Nephron progenitor cell (in vitro differentiated cells): Measurements from ENCODE around the gene ANKRD44.
A peak's percentile ranks its signal among the peaks of the same experiment; 100 is the strongest.

ENCODE experiments used
- DNase-seq: peaks from one replicate; pipeline ENCODE4 v3.0.0; 2021
- H3K27ac Mint-ChIP-seq: 2 replicates; pipeline ENCODE4 v1.8.0; 2021; ENCODE audit warnings: mild to moderate bottlenecking, moderate library complexity, mixed read lengths
- H3K27me3 Mint-ChIP-seq: 2 replicates; pipeline ENCODE4 v1.8.0; 2021; ENCODE audit warnings: mild to moderate bottlenecking, low read depth, mixed read lengths; ENCODE audit not compliant: poor library complexity
- H3K36me3 Mint-ChIP-seq: 2 replicates; pipeline ENCODE4 v1.8.0; 2021; ENCODE audit warnings: low read depth, mixed read lengths
- H3K4me1 Mint-ChIP-seq: 2 replicates; pipeline ENCODE4 v1.8.0; 2021; ENCODE audit warnings: mixed read lengths
- H3K4me3 Mint-ChIP-seq: 2 replicates; pipeline ENCODE4 v1.8.0; 2021; ENCODE audit warnings: mild to moderate bottlenecking, moderate library complexity, mixed read lengths
- H3K9me3 Mint-ChIP-seq: 2 replicates; pipeline ENCODE4 v1.8.0; 2021; ENCODE audit warnings: mild to moderate bottlenecking, moderate library complexity, mixed read lengths
- CTCF ChIP-seq: fragments of 200-600 bp; sonication (generic); IDR thresholded peaks from 2 replicates; pipeline ENCODE4 v1.5.0; 2021; ENCODE audit warnings: antibody characterized with exemption

The ANKRD44 gene

GRCh38 chr2:196962325-196962724 is 348.3 kb downstream of the ANKRD44 start:
- TF ChIP-seq CTCF, result no peak
- no peak for DNase-seq
- no peak overlapping the region for H3K4me3 Mint-ChIP-seq
- H3K4me1 Mint-ChIP-seq, result peaks cover 18% of the 10 kb centered on the region
- H3K36me3 Mint-ChIP-seq, result peaks cover 2% of the 10 kb centered on the region
- peaks cover 2% of the 10 kb centered on the region for H3K9me3 Mint-ChIP-seq
- H3K27me3 Mint-ChIP-seq, result peaks cover 6% of the 10 kb centered on the region
- H3K27ac Mint-ChIP-seq, result no peak overlapping the region

- no peak for TF ChIP-seq CTCF
- Mint-ChIP-seq H3K36me3 (no peaks in the 10 kb centered on the region), H3K27me3 (peaks cover 6% of the 10 kb centered on the region), H3K4me1 (peaks cover 14% of the 10 kb centered on the region), H3K27ac (no peak overlapping the region), H3K9me3 (no peaks in the 10 kb centered on the region), H3K4me3 (no peak overlapping the region)
- no peak for DNase-seq
Observed at GRCh38 chr2:196961889-196962288, 348.7 kb downstream of the ANKRD44 start.

- Mint-ChIP-seq H3K4me3 (no peak overlapping the region), H3K27ac (peak overlapping the region; percentile 16), H3K4me1 (no peaks in the 10 kb centered on the region), H3K9me3 (no peaks in the 10 kb centered on the region), H3K27me3 (peaks cover 6% of the 10 kb centered on the region), H3K36me3 (no peaks in the 10 kb centered on the region)
- TF ChIP-seq CTCF, result no peak
- DNase-seq, result no peak
Observed at GRCh38 chr2:196959734-196960338, 350.7 kb downstream of the ANKRD44 start.

GRCh38 chr2:196959281-196959680 is 351.3 kb downstream of the ANKRD44 start:
- TF ChIP-seq CTCF, result no peak
- H3K4me3 Mint-ChIP-seq, result no peak overlapping the region
- H3K27me3 Mint-ChIP-seq, result peaks cover 6% of the 10 kb centered on the region
- no peaks in the 10 kb centered on the region for H3K36me3 Mint-ChIP-seq
- no peaks in the 10 kb centered on the region for H3K4me1 Mint-ChIP-seq
- H3K9me3 Mint-ChIP-seq, result no peaks in the 10 kb centered on the region
- no peak for DNase-seq
- peak overlapping the region; percentile 16 for H3K27ac Mint-ChIP-seq

- H3K36me3 Mint-ChIP-seq, result no peaks in the 10 kb centered on the region
- H3K4me3 Mint-ChIP-seq, result no peak overlapping the region
- no peaks in the 10 kb centered on the region for H3K4me1 Mint-ChIP-seq
- DNase-seq, result no peak
- H3K27me3 Mint-ChIP-seq, result no peaks in the 10 kb centered on the region
- H3K27ac Mint-ChIP-seq, result peak overlapping the region; percentile 34
- H3K9me3 Mint-ChIP-seq, result no peaks in the 10 kb centered on the region
- TF ChIP-seq CTCF, result no peak
Observed at GRCh38 chr2:196957881-196958525, 352.6 kb downstream of the ANKRD44 start.

GRCh38 chr2:196957442-196957841 is 353.1 kb downstream of the ANKRD44 start:
- H3K36me3 Mint-ChIP-seq, result no peaks in the 10 kb centered on the region
- H3K9me3 Mint-ChIP-seq, result no peaks in the 10 kb centered on the region
- no peak overlapping the region for H3K4me3 Mint-ChIP-seq
- no peak for DNase-seq
- no peaks in the 10 kb centered on the region for H3K4me1 Mint-ChIP-seq
- no peak overlapping the region for H3K27ac Mint-ChIP-seq
- TF ChIP-seq CTCF, result no peak
- H3K27me3 Mint-ChIP-seq, result no peaks in the 10 kb centered on the region
